Left lung (tissue), 10 donors: Measurements from ENCODE around the gene TTC7B. TPM values are rescaled to one million over a fixed set of nuclear protein-coding genes. Genes with fewer than 3 reads are reported as not detected.

Experiments
- ATAC-seq: fragments of 200-7000 bp; cut with Tn5 transposase; one replicate; pipeline ENCODE4 v1.9.1; 2020; ENCODE audit warnings: moderate library complexity
- DNase-seq, 4 donors: peaks; one replicate each; pipeline ENCODE4 v3.0.0-alpha.2; 2013 to 2020
- H3K27ac ChIP-seq, 2 donors: fragments of 200-600 bp; sonication (generic) in 1 of 2; one replicate each; pipeline versions ENCODE4 v1.5.0 to v1.8.0; 2020 to 2021
- H3K27me3 ChIP-seq, 2 donors: fragments of 200-600 bp; sonication (generic) in 1 of 2; one replicate each; pipeline versions ENCODE4 v1.5.0 to v1.8.0; 2020 to 2021
- H3K36me3 ChIP-seq, 2 donors: fragments of 200-600 bp; sonication (generic) in 1 of 2; one replicate each; pipeline versions ENCODE4 v1.5.0 to v1.8.0; 2020 to 2021
- H3K4me1 ChIP-seq, 2 donors: fragments of 200-600 bp; one replicate each; pipeline ENCODE4 v1.8.0; 2021
- H3K4me3 ChIP-seq, 2 donors: fragments of 200-600 bp; sonication (generic) in 1 of 2; one replicate each; pipeline versions ENCODE4 v1.5.0 to v1.8.0; 2020 to 2021; ENCODE audit warnings: mild to moderate bottlenecking in 1 of 2
- H3K9me3 ChIP-seq, 2 donors: fragments of 200-600 bp; sonication (generic) in 1 of 2; one replicate each; pipeline versions ENCODE4 v1.5.0 to v1.8.0; 2020 to 2021
- intact Hi-C, 2 donors: fragments of 100-400 bp; cut with DNase I; formaldehyde crosslinking; loops; one replicate each; pipeline versions ENCODE4 v1.11.2 to v1.14.2; 2022
- polyA plus RNA-seq, 6 donors: library from polyadenylated mRNA; unstranded; fragments of 120-200 nt; gene quantifications; one replicate each; pipeline ENCODE4 v1.2.1, GENCODE V29; 2013; ENCODE audit not compliant: insufficient read length in 6 of 6
- total RNA-seq, 2 donors: library from RNA; stranded (reverse); fragmentation: NEBNext Ultra II Directional; extraction: Animal tissue kit (Norgen Biotek cat#: 25700); gene quantifications; one replicate each; pipeline ENCODE4 v1.2.1, GENCODE V29; 2021
- TF ChIP-seq, protein P1 (sequence below), 2 donors: fragments of 200-600 bp; sonication (generic) in 1 of 2; IDR thresholded peaks; one replicate each; pipeline versions ENCODE4 v1.5.0 to v1.8.0; 2021; ENCODE audit warnings: antibody characterized with exemption in 2 of 2
- donor health status: DM: no; HTN: yes; CAD: no.
- donor health status: DM: no; HTN: no; CAD: no.

TTC7B gene
- total and polyA plus RNA-seq, 8 donors: 26.8 to 47.5 (median 39.5) TPM

DNA sequence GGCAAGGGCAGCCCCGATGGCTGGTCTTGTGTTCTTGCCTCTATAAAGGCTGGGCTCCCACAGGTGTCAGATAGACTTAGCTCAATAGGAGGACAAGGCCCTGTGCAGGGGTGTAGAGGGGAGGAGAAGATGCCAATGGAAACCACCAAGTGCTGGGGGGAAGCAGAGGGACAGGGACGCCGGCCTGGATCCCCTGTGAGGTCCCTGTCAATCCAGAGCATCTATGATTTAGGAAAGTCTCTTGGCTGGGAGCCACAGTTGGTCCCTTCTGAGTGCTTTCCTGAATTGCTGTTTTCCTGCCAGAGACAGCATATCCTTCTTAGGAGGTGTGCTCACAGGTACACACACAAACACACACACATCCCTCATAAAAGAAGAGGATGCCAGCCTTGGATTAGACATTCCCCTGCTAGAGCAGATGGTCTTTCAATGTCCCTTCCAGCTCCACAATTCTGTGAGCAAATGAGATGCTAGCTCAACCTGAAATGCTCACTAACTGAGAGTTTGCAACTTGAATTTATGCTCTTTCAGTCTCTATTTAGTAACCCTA, 62.7 kb downstream of the TTC7B start:
- TF ChIP-seq, protein P1, sequence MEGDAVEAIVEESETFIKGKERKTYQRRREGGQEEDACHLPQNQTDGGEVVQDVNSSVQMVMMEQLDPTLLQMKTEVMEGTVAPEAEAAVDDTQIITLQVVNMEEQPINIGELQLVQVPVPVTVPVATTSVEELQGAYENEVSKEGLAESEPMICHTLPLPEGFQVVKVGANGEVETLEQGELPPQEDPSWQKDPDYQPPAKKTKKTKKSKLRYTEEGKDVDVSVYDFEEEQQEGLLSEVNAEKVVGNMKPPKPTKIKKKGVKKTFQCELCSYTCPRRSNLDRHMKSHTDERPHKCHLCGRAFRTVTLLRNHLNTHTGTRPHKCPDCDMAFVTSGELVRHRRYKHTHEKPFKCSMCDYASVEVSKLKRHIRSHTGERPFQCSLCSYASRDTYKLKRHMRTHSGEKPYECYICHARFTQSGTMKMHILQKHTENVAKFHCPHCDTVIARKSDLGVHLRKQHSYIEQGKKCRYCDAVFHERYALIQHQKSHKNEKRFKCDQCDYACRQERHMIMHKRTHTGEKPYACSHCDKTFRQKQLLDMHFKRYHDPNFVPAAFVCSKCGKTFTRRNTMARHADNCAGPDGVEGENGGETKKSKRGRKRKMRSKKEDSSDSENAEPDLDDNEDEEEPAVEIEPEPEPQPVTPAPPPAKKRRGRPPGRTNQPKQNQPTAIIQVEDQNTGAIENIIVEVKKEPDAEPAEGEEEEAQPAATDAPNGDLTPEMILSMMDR (IDR thresholded peaks at IDR 0.05): no peak
- H3K4me1 ChIP-seq: peaks cover 0 to 5% of the 10 kb centered on the region in 2 donors
- H3K4me3 ChIP-seq: no peak overlapping the region
- DNase-seq (no peak), ATAC-seq (no peak)
- H3K36me3 ChIP-seq: no peaks in the 10 kb centered on the region
- no peaks in the 10 kb centered on the region for H3K27me3 ChIP-seq
- H3K9me3 ChIP-seq: peaks cover 0 to 14% of the 10 kb centered on the region in 2 donors
- intact Hi-C loops: no loop called here
- H3K27ac ChIP-seq: no peak overlapping the region

DNA sequence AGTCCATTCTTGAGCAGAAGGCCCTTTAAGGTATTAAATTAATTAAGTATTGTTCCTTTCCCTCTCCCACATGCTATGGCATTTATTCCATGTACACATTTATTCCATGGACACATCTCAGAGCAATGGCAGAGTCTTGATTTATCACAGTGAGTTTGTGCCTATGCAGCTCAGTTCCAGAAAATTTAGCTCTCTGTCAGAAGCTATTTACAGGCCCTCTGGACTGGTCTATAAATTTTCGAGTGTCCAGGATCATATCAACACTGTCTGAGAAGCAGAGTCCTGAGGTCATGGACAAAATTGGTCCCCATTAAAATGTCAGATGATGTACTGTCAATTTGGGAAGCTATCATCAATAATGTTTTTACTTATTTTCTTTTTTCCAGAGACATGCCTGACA, 65.5 kb downstream of the TTC7B start:
- TF ChIP-seq, protein P1 (IDR thresholded peaks at IDR 0.05): no peak
- DNase-seq: no peak
- Histone ChIP-seq H3K27me3 (no peaks in the 10 kb centered on the region), H3K27ac (no peak overlapping the region), H3K9me3 (peaks cover 0 to 23% of the 10 kb centered on the region in 2 donors), H3K36me3 (no peaks in the 10 kb centered on the region), H3K4me1 (no peaks in the 10 kb centered on the region), H3K4me3 (no peak overlapping the region)
- no peak for ATAC-seq
- intact Hi-C loops: no loop called here

DNA sequence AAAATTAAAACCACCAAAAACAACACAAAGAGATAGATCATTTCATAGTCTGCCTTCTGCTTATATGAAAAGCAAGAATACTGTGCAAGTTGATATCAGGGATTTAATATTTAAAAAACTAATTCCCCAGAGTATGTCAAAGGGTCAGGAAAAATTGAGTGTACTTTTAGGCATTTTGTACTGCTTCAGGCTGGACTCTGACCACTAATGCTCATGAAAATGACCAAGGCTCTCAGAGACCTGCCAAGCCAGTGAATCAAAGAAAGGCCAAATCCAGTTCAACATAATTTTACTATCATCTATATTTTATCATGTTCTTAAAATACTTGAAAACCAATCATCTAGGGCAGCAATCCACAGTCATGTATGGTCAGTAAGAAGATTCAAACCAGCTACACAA, 66.0 kb downstream of the TTC7B start:
- Histone ChIP-seq H3K36me3 (no peaks in the 10 kb centered on the region), H3K27ac (no peak overlapping the region), H3K27me3 (no peaks in the 10 kb centered on the region), H3K4me1 (no peaks in the 10 kb centered on the region), H3K9me3 (peaks cover 0 to 23% of the 10 kb centered on the region in 2 donors), H3K4me3 (no peak overlapping the region)
- no peak for ATAC-seq
- DNase-seq: no peak
- TF ChIP-seq, protein P1 (IDR thresholded peaks at IDR 0.05): no peak
- intact Hi-C loops: no loop called here

GRCh38 chr14:90747909-90748308, 68.3 kb downstream of the TTC7B start:
- TF ChIP-seq, protein P1 (IDR thresholded peaks at IDR 0.05): no peak
- Histone ChIP-seq H3K9me3 (peaks cover 0 to 23% of the 10 kb centered on the region in 2 donors), H3K27ac (no peak overlapping the region), H3K36me3 (no peaks in the 10 kb centered on the region), H3K27me3 (no peaks in the 10 kb centered on the region), H3K4me3 (no peak overlapping the region), H3K4me1 (no peaks in the 10 kb centered on the region)
- intact Hi-C loops: no loop called here
- ATAC-seq (no peak), DNase-seq (no peak)

GRCh38 chr14:90743826-90744225, 72.4 kb downstream of the TTC7B start:
- Histone ChIP-seq H3K4me3 (no peak overlapping the region), H3K4me1 (peaks cover 0 to 3% of the 10 kb centered on the region in 2 donors), H3K36me3 (no peaks in the 10 kb centered on the region), H3K27me3 (no peaks in the 10 kb centered on the region), H3K27ac (no peak overlapping the region), H3K9me3 (peaks cover 0 to 12% of the 10 kb centered on the region in 2 donors)
- intact Hi-C loops: no loop called here
- TF ChIP-seq, protein P1 (IDR thresholded peaks at IDR 0.05): no peak
- DNase-seq (no peak), ATAC-seq (no peak)
